HepG2 (cell line): ENCODE measurements around the gene MTFR1L. TPM values are rescaled to one million over a fixed set of nuclear protein-coding genes. Genes with fewer than 3 reads are reported as not detected.
A peak's percentile ranks its signal among the peaks of the same experiment; 100 is the strongest.

Experiments
- ATF1 ChIP-seq: IDR thresholded peaks from 2 replicates; pipeline ENCODE4 v1.6.1; 2016; ENCODE audit warnings: mild to moderate bottlenecking, control low read depth
- ATM ChIP-seq: fragments of 450-650 bp; IDR thresholded peaks from 2 replicates; pipeline ENCODE4 v1.7.1; 2017; ENCODE audit warnings: mild to moderate bottlenecking, borderline replicate concordance
- CENPX ChIP-seq: sonication (generic); formaldehyde crosslinking; IDR thresholded peaks from 2 replicates; pipeline ENCODE4 v1.9.0; 2021; ENCODE audit warnings: mild to moderate bottlenecking, missing genetic modification reagents, moderate library complexity
- FOXA3 ChIP-seq: IDR thresholded peaks from 2 replicates; pipeline ENCODE4 v1.6.1; 2016; ENCODE audit warnings: missing genetic modification reagents, missing compliant biosample characterization
- JUND ChIP-seq: sonication (generic); formaldehyde crosslinking; IDR thresholded peaks from 2 replicates; pipeline ENCODE4 v1.8.0; 2022; ENCODE audit warnings: mild to moderate bottlenecking, missing genetic modification reagents
- NFATC3 ChIP-seq: sonication (generic); formaldehyde crosslinking; IDR thresholded peaks from 2 replicates; pipeline ENCODE4 v1.5.1; 2020; ENCODE audit warnings: mild to moderate bottlenecking, missing genetic modification reagents
- NFRKB ChIP-seq: fragments of 450-650 bp; IDR thresholded peaks from 2 replicates; pipeline ENCODE4 v1.6.1; 2017
- PHF20 ChIP-seq: sonication (generic); formaldehyde crosslinking; IDR thresholded peaks from 2 replicates; pipeline ENCODE4 v1.5.0; 2020; ENCODE audit warnings: mild to moderate bottlenecking, missing genetic modification reagents
- RBAK ChIP-seq: sonication (generic); formaldehyde crosslinking; IDR thresholded peaks from 2 replicates; pipeline ENCODE4 v1.5.1; 2020; ENCODE audit warnings: mild to moderate bottlenecking, missing genetic modification reagents
- SCMH1 ChIP-seq: sonication (generic); formaldehyde crosslinking; IDR thresholded peaks from 2 replicates; pipeline ENCODE4 v1.9.0; 2021; ENCODE audit warnings: missing genetic modification reagents, mild to moderate bottlenecking, borderline replicate concordance
- TP53 ChIP-seq: sonication (generic); formaldehyde crosslinking; conservative IDR thresholded peaks from 2 replicates; pipeline ENCODE4 v1.4.0; 2020; ENCODE audit warnings: missing genetic modification reagents
- ZEB1 ChIP-seq: IDR thresholded peaks from 2 replicates; pipeline ENCODE4 v1.6.1; 2012; ENCODE audit warnings: mild to moderate bottlenecking, low read depth, inconsistent platforms; ENCODE audit not compliant: insufficient replicate concordance
- ZFP91 ChIP-seq: sonication (generic); formaldehyde crosslinking; IDR thresholded peaks from 2 replicates; pipeline ENCODE4 v1.9.0; 2022; ENCODE audit warnings: missing genetic modification reagents, mild to moderate bottlenecking, borderline replicate concordance
- ZIK1 ChIP-seq: sonication (generic); formaldehyde crosslinking; IDR thresholded peaks from 2 replicates; pipeline ENCODE4 v1.5.0; 2020; ENCODE audit warnings: mild to moderate bottlenecking, low read depth, missing genetic modification reagents, borderline replicate concordance
- ZNF180 ChIP-seq: sonication (generic); formaldehyde crosslinking; IDR thresholded peaks from 2 replicates; pipeline ENCODE4 v1.4.0; 2020; ENCODE audit warnings: low read depth, missing genetic modification reagents, borderline replicate concordance
- ZNF468 ChIP-seq: sonication (generic); formaldehyde crosslinking; IDR thresholded peaks from 2 replicates; pipeline ENCODE4 v1.8.0; 2022; ENCODE audit warnings: mild to moderate bottlenecking, moderate library complexity, missing genetic modification reagents
- ZNF558 ChIP-seq: sonication (generic); formaldehyde crosslinking; IDR thresholded peaks from 2 replicates; pipeline ENCODE4 v1.9.0; 2022; ENCODE audit warnings: mild to moderate bottlenecking, missing genetic modification reagents, borderline replicate concordance
- ZNF607 ChIP-seq: sonication (generic); formaldehyde crosslinking; IDR thresholded peaks from 2 replicates; pipeline ENCODE4 v1.5.1; 2020; ENCODE audit warnings: missing genetic modification reagents, mild to moderate bottlenecking, borderline replicate concordance
- ZNF770 ChIP-seq: sonication (generic); formaldehyde crosslinking; IDR thresholded peaks from 2 replicates; pipeline ENCODE4 v1.5.0; 2020; ENCODE audit warnings: mild to moderate bottlenecking, missing genetic modification reagents
- polyA plus RNA-seq, 8 experiments: library from polyadenylated mRNA; depleted of rRNA in 3 of 8; stranded (reverse) in 7 of 8; unstranded in 1 of 8; fragments of >200 nt; fragmentation: Illumina TruSeq in 4 of 8; extraction: Trizol in 4 of 8; gene quantifications; 2 replicates each; pipeline versions ENCODE4 v1.2.1 to v1.2.3, GENCODE V29; 2011 to 2016; ENCODE audit warnings: low read depth in 4 of 8, missing spikeins in 1 of 8, mixed read lengths in 1 of 8; ENCODE audit not compliant: insufficient read depth in 1 of 8
- total RNA-seq, 5 experiments: library from RNA; depleted of rRNA; stranded (reverse); fragments of >200 nt; fragmentation: Illumina TruSeq; extraction: Trizol; gene quantifications; 2 replicates each; pipeline ENCODE4 v1.2.3, GENCODE V29; 2016; ENCODE audit warnings: low read depth in 1 of 5
- TF ChIP-seq, protein P1 (sequence below): sonication (generic); formaldehyde crosslinking; IDR thresholded peaks from 2 replicates; pipeline ENCODE4 v1.5.0; 2020; ENCODE audit warnings: missing genetic modification reagents, mild to moderate bottlenecking, borderline replicate concordance
- TF ChIP-seq, protein P2 (sequence below): sonication (generic); formaldehyde crosslinking; IDR thresholded peaks from 2 replicates; pipeline ENCODE4 v1.4.0; 2020; ENCODE audit warnings: missing genetic modification reagents, borderline replicate concordance
- TF ChIP-seq, protein P3 (sequence below): sonication (generic); formaldehyde crosslinking; IDR thresholded peaks from 2 replicates; pipeline ENCODE4 v1.8.0; 2022; ENCODE audit warnings: mild to moderate bottlenecking, missing genetic modification reagents, moderate library complexity

Gene MTFR1L
- total and polyA plus RNA-seq, 2 of the 13 experiments (the other 11 are each of a cell fraction or from before 2014, with no cell fraction given) = 38.0 to 55.7 TPM

DNA sequence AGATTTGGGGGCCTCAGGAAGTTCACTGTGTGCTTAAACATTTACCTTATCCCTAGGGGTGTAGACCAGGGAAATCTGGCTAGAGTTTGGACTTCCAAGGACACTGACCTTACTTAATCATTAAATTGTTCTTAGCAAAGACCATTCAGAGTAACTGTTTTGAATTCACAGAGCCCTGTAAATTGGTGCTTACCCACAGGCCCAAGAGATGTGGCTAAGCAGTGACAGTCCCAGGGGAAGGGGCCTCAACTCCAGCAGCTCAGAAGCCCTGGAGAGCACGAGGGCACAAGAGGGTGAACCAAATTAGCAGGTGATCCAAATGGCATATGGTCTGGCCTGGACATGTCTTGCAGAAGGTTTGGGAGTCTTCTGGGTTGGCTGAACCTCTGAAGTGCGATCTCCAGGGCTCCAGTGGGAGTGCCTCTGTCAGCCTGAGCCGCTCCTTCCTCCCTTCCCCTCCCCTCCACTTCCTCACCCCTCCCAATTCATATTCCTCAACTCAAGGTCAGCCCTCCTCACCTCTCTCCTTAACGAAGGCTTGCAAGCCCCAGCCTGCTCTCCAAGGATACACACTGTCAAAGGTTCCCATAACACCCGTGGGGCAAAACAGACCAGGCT is 51.4 kb downstream of the MTFR1L start (continued):
- TF ChIP-seq JUND (no peak), NFRKB (no peak), ZNF180 (CRISPR knock-in tag) (no peak), ZNF770 (CRISPR knock-in tag) (no peak), RBAK (no peak), ZEB1 (no peak), ZNF468 (CRISPR knock-in tag) (no peak), PHF20 (CRISPR knock-in tag) (no peak), ATF1 (CRISPR knock-in tag) (no peak), ATM (no peak), FOXA3 (CRISPR knock-in tag) (no peak), CENPX (CRISPR knock-in tag) (no peak), SCMH1 (no peak), NFATC3 (CRISPR knock-in tag) (no peak), TP53 (CRISPR knock-in tag) (no peak), ZNF607 (CRISPR knock-in tag) (no peak), ZFP91 (peak; percentile 45; the same call in 1 of the 2 replicates), ZIK1 (no peak), ZNF558 (CRISPR knock-in tag) (no peak)
- TF ChIP-seq, protein P1, sequence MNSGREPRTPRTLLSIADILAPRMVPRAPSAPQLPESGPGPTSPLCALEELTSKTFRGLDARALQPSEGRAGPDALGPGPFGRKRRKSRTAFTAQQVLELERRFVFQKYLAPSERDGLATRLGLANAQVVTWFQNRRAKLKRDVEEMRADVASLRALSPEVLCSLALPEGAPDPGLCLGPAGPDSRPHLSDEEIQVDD (CRISPR knock-in tag) = no peak
- TF ChIP-seq, protein P2, sequence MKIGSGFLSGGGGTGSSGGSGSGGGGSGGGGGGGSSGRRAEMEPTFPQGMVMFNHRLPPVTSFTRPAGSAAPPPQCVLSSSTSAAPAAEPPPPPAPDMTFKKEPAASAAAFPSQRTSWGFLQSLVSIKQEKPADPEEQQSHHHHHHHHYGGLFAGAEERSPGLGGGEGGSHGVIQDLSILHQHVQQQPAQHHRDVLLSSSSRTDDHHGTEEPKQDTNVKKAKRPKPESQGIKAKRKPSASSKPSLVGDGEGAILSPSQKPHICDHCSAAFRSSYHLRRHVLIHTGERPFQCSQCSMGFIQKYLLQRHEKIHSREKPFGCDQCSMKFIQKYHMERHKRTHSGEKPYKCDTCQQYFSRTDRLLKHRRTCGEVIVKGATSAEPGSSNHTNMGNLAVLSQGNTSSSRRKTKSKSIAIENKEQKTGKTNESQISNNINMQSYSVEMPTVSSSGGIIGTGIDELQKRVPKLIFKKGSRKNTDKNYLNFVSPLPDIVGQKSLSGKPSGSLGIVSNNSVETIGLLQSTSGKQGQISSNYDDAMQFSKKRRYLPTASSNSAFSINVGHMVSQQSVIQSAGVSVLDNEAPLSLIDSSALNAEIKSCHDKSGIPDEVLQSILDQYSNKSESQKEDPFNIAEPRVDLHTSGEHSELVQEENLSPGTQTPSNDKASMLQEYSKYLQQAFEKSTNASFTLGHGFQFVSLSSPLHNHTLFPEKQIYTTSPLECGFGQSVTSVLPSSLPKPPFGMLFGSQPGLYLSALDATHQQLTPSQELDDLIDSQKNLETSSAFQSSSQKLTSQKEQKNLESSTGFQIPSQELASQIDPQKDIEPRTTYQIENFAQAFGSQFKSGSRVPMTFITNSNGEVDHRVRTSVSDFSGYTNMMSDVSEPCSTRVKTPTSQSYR = no peak
- TF ChIP-seq, protein P3, sequence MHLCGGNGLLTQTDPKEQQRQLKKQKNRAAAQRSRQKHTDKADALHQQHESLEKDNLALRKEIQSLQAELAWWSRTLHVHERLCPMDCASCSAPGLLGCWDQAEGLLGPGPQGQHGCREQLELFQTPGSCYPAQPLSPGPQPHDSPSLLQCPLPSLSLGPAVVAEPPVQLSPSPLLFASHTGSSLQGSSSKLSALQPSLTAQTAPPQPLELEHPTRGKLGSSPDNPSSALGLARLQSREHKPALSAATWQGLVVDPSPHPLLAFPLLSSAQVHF = no peak
